Testis (tissue), 3 donors: ENCODE data around the gene UBAC1. TPM values are rescaled to one million over a fixed set of nuclear protein-coding genes. Genes with fewer than 3 reads are reported as not detected.

Experiments used
- DNase-seq: peaks from one replicate; pipeline ENCODE4 v3.0.0-alpha.2; 2019
- H3K27ac ChIP-seq, 2 donors: fragments of 200-600 bp; sonication (generic); one replicate each; pipeline ENCODE4 v1.5.1; 2019
- H3K27me3 ChIP-seq: fragments of 200-600 bp; sonication (generic); one replicate; pipeline ENCODE4 v1.5.1; 2019
- H3K36me3 ChIP-seq: fragments of 200-600 bp; sonication (generic); one replicate; pipeline ENCODE4 v1.5.1; 2017; ENCODE audit warnings: low read depth; ENCODE audit errors: missing control alignments
- H3K4me1 ChIP-seq: fragments of 200-600 bp; sonication (generic); one replicate; pipeline ENCODE4 v1.5.1; 2019
- H3K4me3 ChIP-seq, 2 donors: fragments of 200-600 bp; sonication (generic); one replicate each; pipeline ENCODE4 v1.5.1; 2017 to 2019
- H3K9me3 ChIP-seq: fragments of 200-600 bp; sonication (generic); one replicate; pipeline ENCODE4 v1.5.1; 2017
- CTCF ChIP-seq, 3 experiments: fragments of 450-650 bp in 2 of 3; fragments of 200-600 bp in 1 of 3; sonication (generic) in 1 of 3; IDR thresholded peaks; one replicate each; pipeline ENCODE4 v1.5.1; 2016 to 2019; ENCODE audit warnings: antibody characterized with exemption in 3 of 3, mild to moderate bottlenecking in 2 of 3, moderate library complexity in 1 of 3
- POLR2A ChIP-seq: fragments of 450-650 bp; IDR thresholded peaks from one replicate; pipeline ENCODE4 v1.6.1; 2017; ENCODE audit warnings: antibody characterized with exemption, mild to moderate bottlenecking, moderate library complexity
- WGBS, 2 donors: methylation state at CpG; one replicate each; pipeline ENCODE4 v1.1.5; 2018; 5-methylcytosine and 5-hydroxymethylcytosine counted together
- intact Hi-C: fragments of 100-400 bp; cut with DNase I; formaldehyde crosslinking; loops from one replicate; pipeline ENCODE4 v1.15.1; 2023; ENCODE audit warnings: low total_unique reads
- polyA plus RNA-seq: library from polyadenylated mRNA; stranded (reverse); fragments of 350-450 nt; fragmentation: Illumina TruSeq; extraction: RNeasy Lipid Tissue Mini Kit (QIAGEN cat#74804); gene quantifications from one replicate; pipeline ENCODE4 v1.2.3, GENCODE V29; 2014; ENCODE audit warnings: low read depth, low replicate concordance; ENCODE audit not compliant: insufficient read depth
- total RNA-seq, 2 donors: library from RNA; depleted of rRNA; stranded (reverse); fragments of >200 nt; gene quantifications; one replicate each; pipeline ENCODE4 v1.2.3, GENCODE V29; 2016

The UBAC1 gene
- total and polyA plus RNA-seq, 3 donors from 2014 or later, result 82.2 to 99.5 (median 92.5) TPM

- no peak for DNase-seq
- peaks cover 26% of the 10 kb centered on the region for H3K4me1 ChIP-seq
- intact Hi-C loops, result no loop called here
Measured at GRCh38 chr9:135887021-135887507, 74.1 kb downstream of the UBAC1 start.

GRCh38 chr9:135886147-135886981 is 74.8 kb downstream of the UBAC1 start:
- Histone ChIP-seq H3K4me3 (no peak overlapping the region), H3K36me3 (no peaks in the 10 kb centered on the region), H3K4me1 (peaks cover 30% of the 10 kb centered on the region), H3K27ac (no peak overlapping the region), H3K9me3 (no peaks in the 10 kb centered on the region), H3K27me3 (no peaks in the 10 kb centered on the region)
- intact Hi-C loops, result no loop called here
- no peak for DNase-seq
- TF ChIP-seq CTCF (IDR thresholded peaks at IDR 0.05), result no peak
- no peak for TF ChIP-seq POLR2A
- 85 to 86% methylated on average over 21 of the region's 21 CpGs for WGBS, 2 donors

More at GRCh38 chr9:135887021-135887507, 74.1 kb downstream of the UBAC1 start:
- Histone ChIP-seq H3K27me3 (no peaks in the 10 kb centered on the region), H3K27ac (no peak overlapping the region), H3K9me3 (no peaks in the 10 kb centered on the region), H3K4me3 (no peak overlapping the region), H3K36me3 (no peaks in the 10 kb centered on the region)
- TF ChIP-seq POLR2A (no peak), CTCF (IDR thresholded peaks at IDR 0.05) (no peak)
- WGBS, 2 donors, result 47 to 53% methylated on average over 18 of the region's 18 CpGs

GRCh38 chr9:135885100-135885853 is 75.9 kb downstream of the UBAC1 start:
- Histone ChIP-seq H3K4me1 (peaks cover 20% of the 10 kb centered on the region), H3K9me3 (no peaks in the 10 kb centered on the region), H3K27me3 (no peaks in the 10 kb centered on the region), H3K36me3 (no peaks in the 10 kb centered on the region), H3K4me3 (no peak overlapping the region), H3K27ac (no peak overlapping the region)
- intact Hi-C loops, result no loop called here
- TF ChIP-seq POLR2A (no peak), CTCF (IDR thresholded peaks at IDR 0.05) (no peak)
- 71 to 73% methylated on average over 7 of the region's 7 CpGs for WGBS, 2 donors
- DNase-seq, result no peak

GRCh38 chr9:135884328-135885035 is 76.7 kb downstream of the UBAC1 start:
- no peak for DNase-seq
- H3K27me3 ChIP-seq, result no peaks in the 10 kb centered on the region
- no peak overlapping the region for H3K4me3 ChIP-seq
- 76 to 80% methylated on average over 16 of the region's 16 CpGs for WGBS, 2 donors
- no peak overlapping the region for H3K27ac ChIP-seq
- intact Hi-C loops, result no loop called here
- H3K4me1 ChIP-seq, result peaks cover 22% of the 10 kb centered on the region
- H3K36me3 ChIP-seq, result no peaks in the 10 kb centered on the region
- H3K9me3 ChIP-seq, result no peaks in the 10 kb centered on the region
- no peak for TF ChIP-seq CTCF (IDR thresholded peaks at IDR 0.05)
- TF ChIP-seq POLR2A, result no peak
